Endometrial microvascular endothelial cells (primary cell): ENCODE measurements around the gene REST. TPM values are rescaled to one million over a fixed set of nuclear protein-coding genes. Genes with fewer than 3 reads are reported as not detected.
"Not testable (repeated sequence)": the region's sequence is repeated elsewhere in the genome, so short reads cannot be mapped to it uniquely, and the experiment has no call there.

ENCODE experiments used
- in situ Hi-C: cut with HindIII; loops from 2 replicates; pipeline ENCODE4 v1.10.0; 2017; ENCODE audit warnings: low sequenced_read_pairs, low pct_unique_long_range_greater_than_20kb; ENCODE audit errors: inconsistent ontology term
- total RNA-seq: library from RNA; depleted of rRNA; stranded (reverse); fragments of >200 nt; gene quantifications from one replicate; pipeline ENCODE4 v1.2.3, GENCODE V29; 2015; ENCODE audit errors: inconsistent ontology term

Gene REST
- total RNA-seq, 1 donor from 2014 or later: 24.9 TPM

DNA sequence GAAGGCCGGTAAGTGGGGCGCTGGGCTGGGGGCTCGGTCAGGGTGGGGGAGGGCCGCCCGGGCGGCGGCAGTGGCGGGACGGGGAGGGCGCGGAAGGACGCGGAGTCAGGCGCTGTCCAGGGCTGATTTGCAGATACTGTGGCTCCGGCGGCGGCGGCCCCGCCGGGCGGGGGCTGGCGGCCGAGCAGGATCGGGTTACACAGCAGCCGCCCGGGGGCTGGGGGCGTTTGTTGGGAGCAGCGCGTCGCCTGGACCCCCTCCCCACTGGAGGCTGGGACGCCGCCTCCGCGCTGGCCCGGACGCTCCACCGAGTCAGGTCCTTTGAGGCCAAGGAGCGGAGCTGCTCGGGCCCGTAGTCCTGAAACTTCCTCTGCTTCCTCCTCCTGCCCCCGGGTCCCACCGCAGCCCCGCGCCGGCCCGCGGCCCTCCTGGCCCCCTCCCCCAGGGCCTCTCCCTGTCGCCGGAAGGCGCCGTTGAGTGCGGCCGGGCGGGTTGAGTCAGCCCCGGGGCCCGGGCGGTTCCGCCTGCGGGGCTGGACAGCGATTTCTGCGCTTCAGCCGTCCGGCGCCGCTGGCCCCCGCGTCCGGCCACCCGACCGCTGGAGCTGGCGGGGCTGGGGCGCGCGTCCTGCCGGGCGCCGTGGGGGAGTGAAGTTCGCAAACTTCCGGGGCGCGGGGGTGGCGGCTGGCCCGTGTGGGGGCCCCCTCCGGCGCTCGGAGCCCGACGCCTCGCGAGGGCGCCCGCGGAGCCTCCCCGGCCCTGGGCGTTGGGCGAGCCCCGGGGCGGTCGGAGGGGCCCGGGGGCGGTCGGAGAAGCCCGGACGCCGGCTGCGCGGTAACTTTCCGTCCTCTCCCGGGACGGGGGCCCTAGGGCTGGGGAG, 746 bp downstream of the REST start:
- in situ Hi-C loops: no loop called here

DNA sequence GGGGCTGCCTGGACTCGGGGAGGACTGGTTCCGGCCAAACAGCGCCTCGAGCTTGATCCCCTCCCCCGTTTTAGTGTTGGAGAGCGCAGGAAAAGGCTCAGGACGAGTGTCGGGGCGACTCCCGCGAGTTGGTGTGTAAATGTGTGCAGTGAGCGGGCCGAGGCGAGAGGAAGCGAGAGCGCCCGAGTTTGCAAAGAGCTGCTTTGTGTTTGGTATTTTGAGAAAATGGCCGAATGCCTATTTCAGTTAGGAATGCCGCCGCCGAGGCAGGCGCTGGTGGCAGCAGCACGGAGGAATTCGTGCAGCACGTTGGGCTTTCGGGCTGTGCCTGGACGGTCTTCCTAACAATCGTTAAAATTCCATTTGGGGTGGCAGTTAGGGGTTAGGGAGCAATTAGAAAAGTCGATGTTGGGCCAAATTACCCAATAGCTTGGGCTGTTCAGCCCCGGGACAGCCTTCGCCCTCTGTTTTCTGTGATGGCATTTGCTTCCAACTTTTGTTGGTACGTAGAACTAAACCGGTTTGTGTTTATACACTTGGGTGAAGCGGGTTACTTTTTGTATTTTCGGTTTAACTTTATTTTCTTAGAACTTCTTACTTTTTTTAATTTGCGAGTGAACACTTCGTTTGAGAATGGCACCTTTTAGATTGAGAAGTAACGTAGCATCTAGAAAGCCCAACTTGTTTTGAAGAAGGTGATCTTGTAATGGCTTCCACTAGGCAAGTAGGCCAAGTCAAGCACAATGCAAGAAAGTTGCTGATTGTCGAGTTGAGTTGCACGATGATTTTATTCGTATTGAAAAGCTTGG, 1.6 kb downstream of the REST start:
- in situ Hi-C loops: no loop called here

DNA sequence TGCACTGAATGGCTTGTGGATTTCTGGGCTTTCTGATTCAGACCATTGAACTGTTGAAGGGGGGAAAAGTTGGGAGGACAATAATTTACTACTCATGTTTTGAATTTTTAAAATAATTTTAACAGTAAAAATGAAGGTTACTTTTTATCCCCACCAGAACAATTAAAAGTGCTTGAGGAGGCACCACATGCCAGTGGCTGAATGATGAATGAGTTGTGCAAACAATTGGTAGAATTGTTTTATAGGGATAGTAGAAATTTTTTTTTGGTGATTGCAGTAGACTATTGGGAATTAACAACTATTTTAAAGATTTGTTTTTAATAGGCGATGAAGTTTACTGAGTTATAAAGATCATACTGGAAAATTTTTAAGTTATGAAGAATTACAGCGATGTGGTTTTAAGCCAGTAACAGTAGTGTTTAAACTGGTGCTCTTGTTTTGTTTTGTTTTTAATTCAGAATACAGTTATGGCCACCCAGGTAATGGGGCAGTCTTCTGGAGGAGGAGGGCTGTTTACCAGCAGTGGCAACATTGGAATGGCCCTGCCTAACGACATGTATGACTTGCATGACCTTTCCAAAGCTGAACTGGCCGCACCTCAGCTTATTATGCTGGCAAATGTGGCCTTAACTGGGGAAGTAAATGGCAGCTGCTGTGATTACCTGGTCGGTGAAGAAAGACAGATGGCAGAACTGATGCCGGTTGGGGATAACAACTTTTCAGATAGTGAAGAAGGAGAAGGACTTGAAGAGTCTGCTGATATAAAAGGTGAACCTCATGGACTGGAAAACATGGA, 2.7 kb downstream of the REST start:
- in situ Hi-C loops: no loop called here

DNA sequence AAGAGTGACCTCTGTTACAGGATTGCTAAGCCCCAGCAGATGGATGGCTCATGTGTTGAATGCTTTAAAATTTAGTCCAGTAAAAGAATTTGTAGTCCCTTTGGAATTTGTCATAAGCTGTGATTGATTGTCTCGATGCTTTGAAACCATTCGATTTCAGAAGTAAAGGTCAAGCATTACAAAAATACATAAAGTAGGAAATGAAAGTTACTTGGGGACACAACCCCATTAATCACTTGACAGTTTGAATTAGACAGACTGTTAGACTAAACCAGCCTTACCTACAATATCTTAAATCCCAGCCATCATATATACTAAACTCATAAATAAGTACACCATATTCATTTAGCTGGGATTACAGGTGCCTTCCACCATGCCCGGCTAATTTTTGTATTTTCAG, 6.6 kb downstream of the REST start:
- in situ Hi-C loops: no loop called here

DNA sequence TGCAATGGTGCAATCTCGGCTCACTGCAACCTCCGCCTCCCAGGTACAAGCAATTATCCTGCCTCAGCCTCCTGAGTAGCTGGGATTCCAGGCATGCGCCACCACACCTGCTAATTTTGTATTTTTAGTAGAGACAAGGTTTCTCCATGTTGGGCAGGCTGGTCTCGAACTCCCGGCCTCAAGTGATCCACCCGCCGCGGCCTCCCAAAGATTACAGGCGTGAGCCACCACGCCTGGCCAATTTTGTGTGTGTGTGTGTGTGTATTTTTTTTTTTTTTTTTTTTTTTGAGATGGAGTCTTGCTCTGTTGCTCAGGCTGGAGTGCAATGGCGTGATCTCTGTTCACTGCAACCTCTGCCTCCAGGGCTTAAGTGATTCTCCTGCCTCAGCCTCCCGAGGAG, 7.3 kb downstream of the REST start:
- in situ Hi-C loops: not testable (repeated sequence)

- in situ Hi-C loops: no loop called here
These were observed 19.5 kb downstream of the REST start for GRCh38 chr4:56927196-56927595.

- in situ Hi-C loops: no loop called here
These were observed 22.9 kb downstream of the REST start for GRCh38 chr4:56930638-56931037.

GRCh38 chr4:56931924-56932323, 24.2 kb downstream of the REST start:
- in situ Hi-C loops: no loop called here

- in situ Hi-C loops: no loop called here
These were observed 29.6 kb downstream of the REST start for GRCh38 chr4:56937262-56937661.

DNA sequence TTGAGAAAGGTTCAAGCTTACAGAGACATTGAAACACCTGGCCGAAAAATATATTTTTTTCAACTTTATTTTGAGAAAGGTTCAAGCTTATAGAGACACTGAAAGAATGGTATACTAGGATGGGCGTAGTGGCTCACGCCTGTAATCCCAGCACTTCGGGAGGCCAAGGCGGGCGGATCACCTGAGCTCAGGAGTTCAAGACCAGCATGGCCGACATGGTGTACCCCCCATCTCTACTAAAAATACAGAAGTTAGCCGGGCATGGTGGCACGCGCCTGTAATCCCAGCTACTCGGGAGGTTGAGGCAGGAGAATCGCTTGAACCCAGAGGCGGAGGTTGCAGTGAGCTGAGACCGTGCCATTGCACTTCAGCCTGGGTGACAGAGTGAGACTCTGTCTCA, 32.1 kb downstream of the REST start:
- in situ Hi-C loops: not testable (repeated sequence)

- in situ Hi-C loops: no loop called here
These were observed 32.7 kb downstream of the REST start for GRCh38 chr4:56940403-56940802.

- in situ Hi-C loops: no loop called here
These were observed 33.3 kb downstream of the REST start for GRCh38 chr4:56940971-56941370.

DNA sequence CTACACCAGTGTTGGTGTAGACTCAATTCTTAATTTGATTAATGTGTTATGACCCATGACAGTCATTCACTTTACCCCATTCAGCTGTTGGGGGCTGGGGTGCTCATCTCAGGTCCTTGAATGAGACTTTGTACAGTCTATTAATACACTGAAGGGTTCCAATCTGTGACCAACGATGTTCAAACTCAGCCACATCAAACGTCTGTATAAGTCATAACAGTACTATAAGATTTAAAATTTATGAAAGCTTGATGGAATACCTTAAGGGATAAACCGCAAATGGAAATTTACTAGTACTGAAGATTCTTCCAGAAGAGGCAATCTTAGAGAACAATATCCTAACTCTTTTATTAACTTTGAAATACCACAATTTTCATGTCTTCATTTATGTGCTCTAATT, 33.7 kb downstream of the REST start:
- in situ Hi-C loops: no loop called here

DNA sequence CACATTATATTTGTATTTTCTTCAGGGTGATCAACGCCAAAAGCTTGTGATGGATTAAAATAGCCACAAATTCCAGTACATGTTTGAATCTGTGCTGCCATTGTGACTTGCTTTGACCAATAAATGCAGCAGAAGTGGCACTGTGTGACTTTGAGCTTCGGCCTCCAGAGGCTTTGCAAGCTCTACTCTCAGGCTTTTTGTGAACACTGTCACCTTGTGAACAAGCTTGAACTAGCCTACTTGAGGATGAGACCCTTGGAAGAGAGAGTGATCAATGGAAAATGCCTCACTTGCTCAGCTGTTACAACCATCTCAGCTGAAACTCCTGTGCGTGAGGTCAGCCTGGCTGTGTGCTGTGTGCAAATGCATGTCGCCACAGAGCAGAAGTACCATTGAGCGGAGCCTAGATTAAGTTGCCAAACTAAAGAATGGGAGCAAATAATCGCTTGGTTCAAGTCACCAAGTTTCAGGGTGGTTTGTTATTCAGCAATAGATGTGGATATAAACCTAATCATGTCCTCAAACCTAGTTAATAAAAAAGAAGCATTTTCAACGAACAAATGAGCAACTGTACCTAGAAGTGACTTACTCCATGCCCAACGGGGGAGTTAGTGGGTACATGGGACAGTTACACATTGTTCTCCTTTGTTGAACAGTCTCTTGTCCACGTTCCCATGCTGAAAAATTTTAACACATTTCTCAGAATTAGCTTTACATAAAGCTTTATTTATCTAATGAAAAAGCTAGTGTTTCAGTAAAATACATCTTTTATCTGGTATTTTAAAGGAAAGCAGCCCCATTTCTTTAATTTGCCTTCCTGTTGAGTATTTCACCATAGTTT, 46.2 kb downstream of the REST start:
- in situ Hi-C loops: no loop called here

GRCh38 chr4:56958111-56958517, 50.4 kb downstream of the REST start:
- in situ Hi-C loops: no loop called here

- in situ Hi-C loops: no loop called here
These were observed 51.4 kb downstream of the REST start for GRCh38 chr4:56959100-56959499.

GRCh38 chr4:56961107-56961500, 53.4 kb downstream of the REST start:
- in situ Hi-C loops: no loop called here

- in situ Hi-C loops: no loop called here
These were observed 63.7 kb downstream of the REST start for GRCh38 chr4:56971383-56971782.

GRCh38 chr4:56972389-56972788, 64.7 kb downstream of the REST start:
- in situ Hi-C loops: no loop called here
